Chondrocyte (in vitro differentiated cells): ENCODE measurements around the gene FUT3. TPM values are rescaled to one million over a fixed set of nuclear protein-coding genes. Genes with fewer than 3 reads are reported as not detected.

Experiments
- DNase-seq: peaks from one replicate; pipeline ENCODE4 v3.0.0; 2021; ENCODE audit warnings: mixed read lengths, low spot score
- H3K27ac Mint-ChIP-seq: one replicate; pipeline ENCODE4 v1.8.0; 2021; ENCODE audit warnings: mild to moderate bottlenecking, moderate library complexity, mixed read lengths; ENCODE audit not compliant: unreplicated experiment
- H3K27me3 Mint-ChIP-seq: 2 replicates; pipeline ENCODE4 v1.8.0; 2021; ENCODE audit warnings: low read depth, mixed read lengths
- H3K36me3 Mint-ChIP-seq: 2 replicates; pipeline ENCODE4 v1.8.0; 2021; ENCODE audit warnings: low read depth, mixed read lengths
- H3K4me1 Mint-ChIP-seq: 2 replicates; pipeline ENCODE4 v1.8.0; 2021; ENCODE audit warnings: low read depth, mild to moderate bottlenecking, mixed read lengths
- H3K4me3 Mint-ChIP-seq: one replicate; pipeline ENCODE4 v1.8.0; 2021; ENCODE audit warnings: mild to moderate bottlenecking, moderate library complexity, mixed read lengths; ENCODE audit not compliant: unreplicated experiment
- H3K9me3 Mint-ChIP-seq: 2 replicates; pipeline ENCODE4 v1.8.0; 2021; ENCODE audit warnings: low read depth, mixed read lengths
- total RNA-seq: library from RNA; stranded (reverse); gene quantifications from 3 replicates; pipeline ENCODE4 v1.2.1, GENCODE V29; 2021
- TF ChIP-seq, protein P1 (sequence below): fragments of 200-600 bp; sonication (generic); IDR thresholded peaks from 2 replicates; pipeline ENCODE4 v1.5.0; 2021; ENCODE audit warnings: antibody characterized with exemption, mild to moderate bottlenecking, moderate library complexity

FUT3 gene
- total RNA-seq, 1 donor from 2014 or later, result not detected

- H3K27ac Mint-ChIP-seq, result peak overlapping the region; percentile 100
- no peaks in the 10 kb centered on the region for H3K36me3 Mint-ChIP-seq
These were observed 22.3 kb downstream of the FUT3 start for GRCh38 chr19:5828661-5829566.

GRCh38 chr19:5827891-5828660, 23.2 kb downstream of the FUT3 start:
- H3K4me1 Mint-ChIP-seq, result peaks cover 17% of the 10 kb centered on the region
- no peak for DNase-seq
- peak overlapping the region; percentile 100 for H3K27ac Mint-ChIP-seq
- TF ChIP-seq, protein P1, sequence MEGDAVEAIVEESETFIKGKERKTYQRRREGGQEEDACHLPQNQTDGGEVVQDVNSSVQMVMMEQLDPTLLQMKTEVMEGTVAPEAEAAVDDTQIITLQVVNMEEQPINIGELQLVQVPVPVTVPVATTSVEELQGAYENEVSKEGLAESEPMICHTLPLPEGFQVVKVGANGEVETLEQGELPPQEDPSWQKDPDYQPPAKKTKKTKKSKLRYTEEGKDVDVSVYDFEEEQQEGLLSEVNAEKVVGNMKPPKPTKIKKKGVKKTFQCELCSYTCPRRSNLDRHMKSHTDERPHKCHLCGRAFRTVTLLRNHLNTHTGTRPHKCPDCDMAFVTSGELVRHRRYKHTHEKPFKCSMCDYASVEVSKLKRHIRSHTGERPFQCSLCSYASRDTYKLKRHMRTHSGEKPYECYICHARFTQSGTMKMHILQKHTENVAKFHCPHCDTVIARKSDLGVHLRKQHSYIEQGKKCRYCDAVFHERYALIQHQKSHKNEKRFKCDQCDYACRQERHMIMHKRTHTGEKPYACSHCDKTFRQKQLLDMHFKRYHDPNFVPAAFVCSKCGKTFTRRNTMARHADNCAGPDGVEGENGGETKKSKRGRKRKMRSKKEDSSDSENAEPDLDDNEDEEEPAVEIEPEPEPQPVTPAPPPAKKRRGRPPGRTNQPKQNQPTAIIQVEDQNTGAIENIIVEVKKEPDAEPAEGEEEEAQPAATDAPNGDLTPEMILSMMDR, result peak; percentile 5
- H3K27me3 Mint-ChIP-seq, result no peaks in the 10 kb centered on the region
- peak overlapping the region; percentile 99 for H3K4me3 Mint-ChIP-seq
- no peaks in the 10 kb centered on the region for H3K36me3 Mint-ChIP-seq
- H3K9me3 Mint-ChIP-seq, result no peaks in the 10 kb centered on the region

More at GRCh38 chr19:5828661-5829566, 22.3 kb downstream of the FUT3 start:
- Mint-ChIP-seq H3K27me3 (no peaks in the 10 kb centered on the region), H3K4me1 (peaks cover 17% of the 10 kb centered on the region), H3K9me3 (no peaks in the 10 kb centered on the region), H3K4me3 (peak overlapping the region; percentile 99)
- TF ChIP-seq, protein P1, result peak; percentile 18
- DNase-seq, result no peak

DNA sequence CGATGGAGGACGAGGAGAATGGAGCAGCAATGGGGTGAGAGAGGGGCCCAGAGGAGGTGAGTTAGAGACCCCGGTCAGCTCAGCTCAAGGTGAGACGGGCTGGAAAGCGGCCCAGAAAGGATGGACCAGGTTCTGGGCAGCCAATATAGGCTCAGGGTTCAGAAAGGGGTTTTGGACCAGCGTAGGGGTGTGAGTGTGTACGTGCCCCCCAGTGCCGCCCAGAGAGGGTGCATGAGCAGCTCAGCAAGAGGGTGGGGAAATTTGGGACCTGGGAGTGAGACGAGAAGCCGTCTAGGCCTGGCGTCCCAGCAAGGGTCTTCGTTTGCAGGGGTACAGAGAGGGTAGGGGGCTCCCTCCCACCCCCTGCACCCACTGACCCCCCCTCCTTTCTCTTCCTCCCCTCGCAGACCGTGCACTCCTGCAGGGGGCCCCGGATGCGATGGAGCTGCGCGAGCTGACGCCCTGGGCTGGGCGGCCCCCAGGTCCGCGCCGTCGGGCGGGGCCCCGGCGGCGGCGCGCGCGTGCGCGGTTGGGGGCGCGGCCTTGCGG, 23.8 kb downstream of the FUT3 start:
- no peaks in the 10 kb centered on the region for H3K9me3 Mint-ChIP-seq
- peaks cover 17% of the 10 kb centered on the region for H3K4me1 Mint-ChIP-seq
- H3K4me3 Mint-ChIP-seq, result peak overlapping the region; percentile 99
- TF ChIP-seq, protein P1, result peak; percentile 1
- peak overlapping the region; percentile 45 for H3K27ac Mint-ChIP-seq
- H3K27me3 Mint-ChIP-seq, result no peaks in the 10 kb centered on the region
- H3K36me3 Mint-ChIP-seq, result no peaks in the 10 kb centered on the region
- DNase-seq, result no peak

GRCh38 chr19:5826531-5827341, 24.5 kb downstream of the FUT3 start:
- H3K9me3 Mint-ChIP-seq, result no peaks in the 10 kb centered on the region
- no peaks in the 10 kb centered on the region for H3K36me3 Mint-ChIP-seq
- peak overlapping the region; percentile 99 for H3K4me3 Mint-ChIP-seq
- H3K27me3 Mint-ChIP-seq, result no peaks in the 10 kb centered on the region
- TF ChIP-seq, protein P1, result peak; percentile 39
- no peak for DNase-seq
- peaks cover 17% of the 10 kb centered on the region for H3K4me1 Mint-ChIP-seq
- peak overlapping the region; percentile 45 for H3K27ac Mint-ChIP-seq
